Measurements from ENCODE around the gene USP48.

DNA sequence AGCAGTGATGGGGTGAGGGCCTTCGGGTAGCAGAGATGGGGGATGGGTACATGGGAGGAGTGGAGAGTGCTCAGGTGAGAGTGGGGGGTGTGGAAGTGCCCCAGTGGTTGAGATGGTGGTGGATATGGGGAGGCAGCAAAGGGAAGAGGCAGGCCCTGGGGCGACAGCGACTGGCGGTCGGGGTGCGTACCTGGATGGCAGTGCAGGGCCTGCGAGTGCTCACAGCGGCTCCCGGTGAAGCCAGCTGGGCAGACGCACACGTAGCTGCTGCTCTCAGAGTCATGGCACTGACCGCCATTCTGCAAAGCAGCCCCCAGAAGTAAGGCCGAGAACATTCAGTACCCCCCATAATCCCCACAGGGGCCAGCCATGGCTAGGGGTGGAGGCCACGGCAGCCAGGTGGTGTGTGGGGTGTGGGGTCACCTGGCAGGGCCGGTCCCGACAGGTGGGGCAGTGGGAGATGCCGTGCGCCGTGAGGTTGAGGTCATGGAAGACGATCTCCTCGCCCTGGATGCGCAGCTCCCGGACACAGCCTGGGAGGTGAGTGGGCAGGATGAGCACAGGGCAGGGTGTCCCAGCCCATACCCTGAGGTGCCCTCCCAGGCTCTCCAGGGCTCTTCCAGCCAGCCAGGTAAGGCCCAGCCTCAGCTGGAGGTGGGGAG, 48.0 kb upstream of the USP48 start:
- TF ChIP-seq, protein P1, sequence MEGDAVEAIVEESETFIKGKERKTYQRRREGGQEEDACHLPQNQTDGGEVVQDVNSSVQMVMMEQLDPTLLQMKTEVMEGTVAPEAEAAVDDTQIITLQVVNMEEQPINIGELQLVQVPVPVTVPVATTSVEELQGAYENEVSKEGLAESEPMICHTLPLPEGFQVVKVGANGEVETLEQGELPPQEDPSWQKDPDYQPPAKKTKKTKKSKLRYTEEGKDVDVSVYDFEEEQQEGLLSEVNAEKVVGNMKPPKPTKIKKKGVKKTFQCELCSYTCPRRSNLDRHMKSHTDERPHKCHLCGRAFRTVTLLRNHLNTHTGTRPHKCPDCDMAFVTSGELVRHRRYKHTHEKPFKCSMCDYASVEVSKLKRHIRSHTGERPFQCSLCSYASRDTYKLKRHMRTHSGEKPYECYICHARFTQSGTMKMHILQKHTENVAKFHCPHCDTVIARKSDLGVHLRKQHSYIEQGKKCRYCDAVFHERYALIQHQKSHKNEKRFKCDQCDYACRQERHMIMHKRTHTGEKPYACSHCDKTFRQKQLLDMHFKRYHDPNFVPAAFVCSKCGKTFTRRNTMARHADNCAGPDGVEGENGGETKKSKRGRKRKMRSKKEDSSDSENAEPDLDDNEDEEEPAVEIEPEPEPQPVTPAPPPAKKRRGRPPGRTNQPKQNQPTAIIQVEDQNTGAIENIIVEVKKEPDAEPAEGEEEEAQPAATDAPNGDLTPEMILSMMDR (IDR thresholded peaks at IDR 0.05) = no peak
- TF ChIP-seq POLR2A (IDR thresholded peaks at IDR 0.05) = no peak

Data from Peyer's patch (tissue), 4 donors.